HEK293T (cell line): ENCODE data around the gene ETV6.

Source experiments
- ELF4 ChIP-seq: fragments of 450-650 bp; IDR thresholded peaks from 2 replicates; pipeline ENCODE4 v1.6.1; 2017; ENCODE audit warnings: antibody characterized with exemption
- FOXK2 ChIP-seq: fragments of 450-650 bp; IDR thresholded peaks from 2 replicates; pipeline ENCODE4 v1.6.1; 2016; ENCODE audit warnings: mild to moderate bottlenecking
- FOXM1 ChIP-seq: fragments of 450-650 bp; IDR thresholded peaks from 2 replicates; pipeline ENCODE4 v1.6.1; 2017; ENCODE audit warnings: mild to moderate bottlenecking, borderline replicate concordance
- LEF1 ChIP-seq: fragments of 450-650 bp; IDR thresholded peaks from 2 replicates; pipeline ENCODE4 v1.6.1; 2017; ENCODE audit warnings: mild to moderate bottlenecking, borderline replicate concordance
- SUZ12 ChIP-seq: fragments of 450-650 bp; IDR thresholded peaks from 2 replicates; pipeline ENCODE4 v1.6.1; 2016; ENCODE audit warnings: mild to moderate bottlenecking
- TARDBP ChIP-seq: fragments of 450-650 bp; IDR thresholded peaks from 2 replicates; pipeline ENCODE4 v1.6.1; 2016
- TF ChIP-seq, protein P1 (sequence below): fragments of 450-650 bp; IDR thresholded peaks from 2 replicates; pipeline ENCODE4 v1.6.1; 2016

DNA sequence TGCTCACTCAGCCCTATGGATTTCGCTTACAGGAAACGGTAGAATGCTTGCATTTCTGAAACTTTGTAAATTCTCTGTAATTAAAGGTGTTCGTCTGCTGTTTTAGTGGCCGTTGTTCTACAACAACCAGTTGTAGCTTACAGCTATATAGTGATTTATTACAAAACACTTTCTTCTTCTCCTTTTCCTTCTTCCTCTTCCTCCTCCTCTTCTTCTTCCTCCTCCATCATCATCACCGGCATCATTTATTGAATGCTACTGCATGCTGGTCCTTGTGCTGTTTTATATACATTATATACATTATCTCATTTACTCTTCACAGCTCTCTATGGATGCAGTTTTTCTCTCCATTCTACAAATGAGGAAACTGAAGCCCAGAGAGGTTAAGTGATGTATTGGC is 6.4 kb downstream of the ETV6 start:
- TF ChIP-seq SUZ12, result no peak
- TF ChIP-seq ELF4, result no peak
- no peak for TF ChIP-seq FOXK2
- no peak for TF ChIP-seq LEF1
- TF ChIP-seq FOXM1, result no peak
- TF ChIP-seq TARDBP, result no peak
- TF ChIP-seq, protein P1, sequence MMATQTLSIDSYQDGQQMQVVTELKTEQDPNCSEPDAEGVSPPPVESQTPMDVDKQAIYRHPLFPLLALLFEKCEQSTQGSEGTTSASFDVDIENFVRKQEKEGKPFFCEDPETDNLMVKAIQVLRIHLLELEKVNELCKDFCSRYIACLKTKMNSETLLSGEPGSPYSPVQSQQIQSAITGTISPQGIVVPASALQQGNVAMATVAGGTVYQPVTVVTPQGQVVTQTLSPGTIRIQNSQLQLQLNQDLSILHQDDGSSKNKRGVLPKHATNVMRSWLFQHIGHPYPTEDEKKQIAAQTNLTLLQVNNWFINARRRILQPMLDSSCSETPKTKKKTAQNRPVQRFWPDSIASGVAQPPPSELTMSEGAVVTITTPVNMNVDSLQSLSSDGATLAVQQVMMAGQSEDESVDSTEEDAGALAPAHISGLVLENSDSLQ, result no peak
